MG63 (cell line): ENCODE measurements around the gene PTPRU. TPM values are rescaled to one million over a fixed set of nuclear protein-coding genes. Genes with fewer than 3 reads are reported as not detected.

Experiments
- DNase-seq: peaks from one replicate; pipeline ENCODE4 v3.0.0-alpha.2; 2020
- H3K27me3 ChIP-seq: fragments of 250-450 bp; sonication (Bioruptor Pico); 2 replicates; pipeline ENCODE4 v1.5.1; 2020; ENCODE audit warnings: mild to moderate bottlenecking, moderate library complexity
- H3K36me3 ChIP-seq: fragments of 250-450 bp; sonication (Bioruptor Pico); 2 replicates; pipeline ENCODE4 v1.5.1; 2020; ENCODE audit warnings: mild to moderate bottlenecking, moderate library complexity
- H3K4me3 ChIP-seq: fragments of 250-450 bp; sonication (Bioruptor Pico); 2 replicates; pipeline ENCODE4 v1.5.1; 2020; ENCODE audit warnings: mild to moderate bottlenecking, moderate library complexity
- H3K9me3 ChIP-seq: fragments of 250-450 bp; sonication (Bioruptor Pico); 2 replicates; pipeline ENCODE4 v1.5.1; 2020; ENCODE audit warnings: mild to moderate bottlenecking, moderate library complexity
- total RNA-seq: library from RNA; depleted of rRNA; stranded (reverse); fragments of >200 nt; shearing (Covaris generic); gene quantifications from 2 replicates; pipeline ENCODE4 v1.2.3, GENCODE V29; 2014; ENCODE audit warnings: low replicate concordance; rRNA removed

Gene PTPRU
- 3.4 and 6.4 TPM in 2 replicates for total RNA-seq

DNA sequence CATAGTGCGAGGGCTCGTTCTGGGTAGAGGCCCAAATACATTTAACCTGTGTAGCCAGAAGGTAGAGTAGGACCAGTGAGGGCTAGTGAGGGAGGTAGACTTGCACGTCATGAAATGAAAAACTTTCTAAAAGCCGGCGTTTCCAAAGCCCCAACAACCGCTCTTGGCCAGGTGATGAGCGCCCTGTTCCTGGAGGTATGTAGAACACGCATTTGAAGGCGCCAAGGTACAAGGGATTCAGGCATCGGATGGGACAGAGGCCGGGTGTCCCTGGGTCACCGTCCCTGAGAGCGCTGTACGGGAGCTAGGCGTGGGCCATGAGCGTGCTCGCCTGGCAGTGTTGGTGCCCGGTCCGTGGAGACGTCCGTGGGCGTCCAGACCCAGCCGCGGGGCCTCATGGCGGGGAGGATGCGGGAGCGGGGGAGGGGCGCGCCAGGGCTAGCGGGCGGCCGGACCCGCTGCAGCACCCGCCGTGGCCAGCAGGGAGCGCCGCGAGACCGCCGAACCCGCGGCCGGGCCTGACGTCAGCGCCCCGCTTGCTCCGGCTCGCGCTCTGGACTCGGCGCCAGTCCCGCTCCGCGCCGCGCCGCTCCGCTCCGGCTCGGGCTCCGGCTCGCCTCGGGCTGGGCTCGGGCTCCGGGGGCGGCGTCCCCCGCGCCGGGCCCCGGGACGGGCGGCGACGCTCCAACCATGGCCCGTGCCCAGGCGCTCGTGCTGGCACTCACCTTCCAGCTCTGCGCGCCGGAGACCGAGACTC lies at the start of gene PTPRU:
TSS of gene PTPRU (plus strand) at position 568 of the 757 bp plus-strand sequence. CDS start at position 691, 123 bp downstream.
- DNase-seq: peak; percentile 72
- Histone ChIP-seq H3K9me3 (no peaks in the 10 kb centered on the region), H3K4me3 (peak within 1 kb of the TSS; percentile 35), H3K36me3 (no peaks in the 10 kb centered on the region), H3K27me3 (no peaks in the 10 kb centered on the region)

DNA sequence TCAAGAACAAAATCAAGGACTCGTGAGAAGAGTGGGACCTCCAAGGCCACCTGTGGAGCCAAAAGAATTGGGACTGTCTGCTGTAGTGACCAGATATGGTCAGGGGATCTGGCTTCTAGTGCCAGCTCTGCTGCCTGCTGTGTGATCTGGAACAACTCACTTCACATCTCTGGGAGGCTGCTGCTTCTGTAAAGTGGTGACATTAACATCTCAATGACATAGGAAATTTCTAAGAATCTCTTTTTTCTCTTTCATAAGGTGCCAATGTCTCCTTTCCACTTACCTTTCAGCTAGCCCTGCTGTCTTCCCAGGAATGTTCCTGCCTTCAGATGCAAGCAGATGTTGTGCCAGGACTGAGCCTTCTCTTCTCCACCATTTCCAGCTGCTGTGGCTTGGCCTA lies 49.6 kb upstream of the PTPRU start:
- no peak for DNase-seq

DNA sequence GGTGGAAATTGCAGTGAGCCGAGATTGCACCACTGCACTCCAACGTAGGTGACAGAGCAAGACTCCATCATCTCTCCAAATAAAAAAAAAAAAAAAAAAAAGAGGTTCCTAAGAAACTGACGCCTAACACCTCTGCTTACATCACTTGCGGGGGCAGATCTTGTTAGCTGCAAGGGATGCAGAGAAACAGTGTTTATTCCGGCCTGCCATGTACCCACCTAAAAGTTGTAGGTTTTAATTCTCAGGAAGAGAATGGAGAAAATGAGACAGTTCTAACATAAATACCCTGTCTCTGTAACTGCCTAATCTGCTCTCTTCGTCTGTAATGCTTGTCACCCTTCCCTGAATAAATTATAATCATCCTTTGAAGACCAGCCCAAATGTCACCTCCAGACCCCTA lies 45.6 kb upstream of the PTPRU start:
- Histone ChIP-seq H3K27me3 (no peaks in the 10 kb centered on the region), H3K4me3 (no peak overlapping the region), H3K36me3 (no peaks in the 10 kb centered on the region; the same call in 1 of the 2 replicates), H3K9me3 (no peaks in the 10 kb centered on the region)
- no peak for DNase-seq

More for the DNA sequence above, 49.6 kb upstream of the PTPRU start:
- Histone ChIP-seq H3K27me3 (no peaks in the 10 kb centered on the region), H3K4me3 (no peak overlapping the region), H3K9me3 (no peaks in the 10 kb centered on the region), H3K36me3 (no peaks in the 10 kb centered on the region)

DNA sequence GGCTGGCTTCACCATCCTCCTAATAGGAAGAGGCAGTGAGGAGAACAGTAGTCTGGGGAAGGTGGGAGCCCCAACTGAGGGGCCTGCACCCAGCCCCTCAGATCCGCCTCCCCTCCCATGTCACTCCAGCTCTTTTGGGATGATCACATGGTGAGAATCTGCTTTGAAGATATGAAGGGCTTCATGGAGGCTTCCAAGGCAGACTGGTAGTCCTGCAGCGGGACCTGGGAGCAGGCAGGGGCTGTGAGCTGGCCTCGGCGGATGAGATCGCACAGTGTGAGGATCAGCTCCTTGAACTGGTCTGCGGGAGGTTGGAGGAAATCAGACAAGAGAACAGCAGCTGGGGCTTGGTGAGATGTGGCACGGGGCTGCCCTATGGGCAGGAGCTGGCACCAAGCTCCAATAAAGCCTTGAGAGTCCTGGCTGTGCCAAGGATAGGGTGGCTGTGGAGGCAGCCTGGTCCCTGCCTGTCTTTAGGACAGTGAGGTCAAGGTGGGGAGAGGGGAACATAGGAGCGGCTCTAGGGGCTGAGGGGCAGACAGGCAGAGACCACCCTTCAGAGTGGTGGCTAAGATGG lies 42.4 kb upstream of the PTPRU start:
- H3K27me3 ChIP-seq: no peaks in the 10 kb centered on the region
- DNase-seq: no peak
- no peak overlapping the region for H3K4me3 ChIP-seq
- H3K9me3 ChIP-seq: no peaks in the 10 kb centered on the region
- peaks cover 4% of the 10 kb centered on the region for H3K36me3 ChIP-seq

DNA sequence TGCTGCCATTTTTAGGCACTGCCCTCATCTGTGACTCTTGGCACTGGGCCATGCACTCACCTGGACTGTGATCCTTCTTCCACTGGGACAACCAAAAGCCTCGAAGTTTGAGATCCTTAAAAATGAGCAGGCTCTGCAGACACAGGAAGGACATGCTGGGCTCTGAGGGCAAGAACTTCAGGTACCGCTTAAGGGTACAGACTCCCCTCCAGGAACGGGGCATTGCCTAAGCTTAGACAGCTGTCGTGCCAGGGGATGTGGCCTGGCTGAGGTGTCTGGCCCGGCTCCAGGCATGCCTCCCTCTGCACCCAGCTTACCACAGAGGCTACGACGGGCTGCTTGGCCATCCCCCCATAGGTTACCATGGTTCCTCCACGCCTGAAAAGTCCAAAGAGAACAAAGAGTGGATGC lies 40.4 kb upstream of the PTPRU start:
- peak; percentile 14 for DNase-seq
- H3K36me3 ChIP-seq: peaks cover 15% of the 10 kb centered on the region
- H3K9me3 ChIP-seq: no peaks in the 10 kb centered on the region
- H3K4me3 ChIP-seq: no peak overlapping the region
- H3K27me3 ChIP-seq: no peaks in the 10 kb centered on the region

DNA sequence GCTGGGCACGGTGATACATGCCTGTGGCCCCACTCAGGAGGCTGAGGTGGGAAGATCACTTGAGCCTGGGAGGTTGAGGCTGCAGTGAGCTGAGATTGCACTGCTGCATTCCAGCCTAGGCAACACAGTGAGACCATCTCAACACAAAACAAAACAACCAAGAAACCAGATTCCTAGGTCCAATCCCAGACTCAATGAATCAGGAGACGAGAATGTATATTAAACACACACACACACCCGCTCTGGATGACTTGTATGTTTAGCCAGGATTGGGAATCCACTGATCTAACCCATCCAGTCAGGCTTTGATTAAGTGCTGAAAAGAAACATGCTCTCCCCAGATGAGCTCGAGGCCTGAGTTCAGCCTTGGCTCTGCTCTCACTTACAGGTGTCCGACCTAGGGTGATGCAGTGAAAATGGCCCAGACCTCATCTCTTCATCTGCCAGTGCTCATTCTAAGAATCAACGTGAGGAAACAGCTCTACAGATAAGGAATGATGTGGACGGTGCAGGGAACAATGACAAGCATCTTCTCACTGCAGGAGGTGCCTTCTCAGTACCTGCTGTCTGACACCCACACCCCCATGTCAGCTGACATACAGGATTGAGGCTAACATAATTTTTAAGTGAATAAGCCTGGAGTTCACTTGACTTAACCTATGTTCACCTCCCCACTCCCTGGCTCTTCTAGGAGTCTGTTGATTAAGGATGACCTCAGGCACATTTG lies 39.3 kb upstream of the PTPRU start:
- H3K4me3 ChIP-seq: no peak overlapping the region
- H3K9me3 ChIP-seq: no peaks in the 10 kb centered on the region
- H3K27me3 ChIP-seq: no peaks in the 10 kb centered on the region
- peaks cover 27% of the 10 kb centered on the region for H3K36me3 ChIP-seq
- DNase-seq: peak; percentile 9

DNA sequence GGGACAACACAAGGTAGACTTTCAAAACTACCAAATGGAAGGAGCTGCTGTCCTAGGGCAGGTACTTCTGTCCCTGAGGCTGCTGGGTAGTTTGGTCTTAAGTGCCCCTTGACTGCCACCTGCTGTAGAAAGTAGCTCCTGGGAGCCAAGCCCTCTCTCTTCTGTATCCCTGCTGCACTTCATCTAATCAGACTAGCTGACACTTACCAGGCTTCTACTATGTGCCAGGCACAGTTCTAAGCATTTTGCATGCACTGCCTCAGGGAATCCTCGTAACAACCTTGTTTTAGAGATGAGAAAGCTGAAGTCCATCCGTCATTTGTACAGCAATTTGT lies 38.8 kb upstream of the PTPRU start:
- H3K36me3 ChIP-seq: peaks cover 32% of the 10 kb centered on the region
- H3K9me3 ChIP-seq: no peaks in the 10 kb centered on the region
- DNase-seq: peak; percentile 5
- no peak overlapping the region for H3K4me3 ChIP-seq
- no peaks in the 10 kb centered on the region for H3K27me3 ChIP-seq

DNA sequence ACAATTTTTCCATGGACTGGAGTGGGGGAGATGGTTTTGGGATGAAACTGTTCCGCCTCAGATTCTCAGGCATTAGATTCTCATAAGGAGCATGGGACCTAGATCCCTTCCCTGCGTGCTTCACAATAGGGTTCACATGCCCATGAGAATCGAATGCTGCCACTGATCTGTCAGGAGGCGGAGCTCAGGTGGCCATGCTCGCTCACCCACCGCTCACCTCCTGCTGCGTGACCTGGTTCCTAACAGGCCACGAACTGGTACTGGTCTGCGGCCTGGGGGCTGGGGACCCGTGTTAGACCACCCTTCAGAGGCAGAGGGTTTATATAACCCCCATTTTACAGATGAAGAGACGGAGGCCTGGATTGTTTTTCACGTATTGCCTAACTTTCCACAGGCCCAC lies 38.3 kb upstream of the PTPRU start:
- no peak for DNase-seq
- no peak overlapping the region for H3K4me3 ChIP-seq
- H3K9me3 ChIP-seq: no peaks in the 10 kb centered on the region
- H3K27me3 ChIP-seq: no peaks in the 10 kb centered on the region
- H3K36me3 ChIP-seq: peaks cover 32% of the 10 kb centered on the region

DNA sequence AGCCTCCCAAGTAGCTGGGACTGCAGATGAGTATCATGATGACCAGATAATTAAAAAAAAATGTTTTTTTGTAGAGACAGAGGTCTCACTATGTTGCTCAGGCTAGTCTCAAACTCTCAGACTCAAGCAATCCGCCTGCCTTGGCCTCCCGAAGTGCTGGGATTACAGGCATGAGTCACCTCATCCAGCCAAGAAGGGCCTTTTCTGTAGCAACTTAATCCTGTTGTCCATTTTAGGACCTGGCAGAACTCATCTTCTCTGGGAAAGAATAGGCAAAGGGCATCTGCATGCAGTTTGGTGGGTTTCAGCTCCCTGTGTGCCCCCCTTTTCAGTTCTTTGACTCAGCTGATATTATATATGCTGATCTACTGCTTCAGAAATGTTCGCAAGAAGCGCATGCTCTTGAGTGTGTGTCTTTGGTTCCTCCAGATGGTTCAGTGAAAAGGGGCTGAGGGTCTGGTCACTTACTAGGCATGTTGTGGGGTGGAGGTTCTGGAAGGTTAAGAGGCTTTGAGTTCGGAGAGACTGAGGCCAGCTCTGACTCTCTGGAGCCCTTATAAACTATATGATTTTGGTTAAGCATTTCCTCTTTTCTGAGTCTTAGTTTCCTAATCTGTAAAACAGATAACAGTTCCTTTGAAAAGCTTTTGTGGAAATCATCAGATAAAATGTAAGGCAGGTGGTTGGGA lies 35.3 kb upstream of the PTPRU start:
- Histone ChIP-seq H3K27me3 (no peaks in the 10 kb centered on the region), H3K36me3 (peaks cover 35% of the 10 kb centered on the region), H3K9me3 (no peaks in the 10 kb centered on the region), H3K4me3 (no peak overlapping the region)
- DNase-seq: peak; percentile 41

DNA sequence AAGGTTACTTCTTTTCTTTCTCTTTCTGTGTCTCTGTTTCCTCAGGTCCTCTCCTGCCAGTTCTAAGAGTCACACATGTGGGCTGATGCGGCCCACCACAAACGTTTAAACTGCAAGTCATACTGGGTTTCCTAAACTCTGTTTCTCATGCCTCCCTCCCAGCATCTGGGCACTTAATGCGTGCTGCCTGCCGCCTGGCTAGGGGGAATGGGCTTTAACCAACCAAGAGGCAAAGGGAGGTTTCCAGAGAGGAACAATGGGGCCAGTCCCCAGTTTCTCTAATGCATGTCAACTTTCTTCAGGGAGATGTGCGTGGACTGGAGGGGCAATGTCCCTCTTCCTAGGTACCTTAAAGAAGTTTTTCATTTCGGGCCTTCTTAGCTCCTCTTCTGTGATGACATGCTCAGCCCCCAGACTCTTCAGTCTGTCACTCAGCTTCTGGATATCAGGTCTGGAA lies 34.7 kb upstream of the PTPRU start:
- DNase-seq: no peak
- Histone ChIP-seq H3K9me3 (no peaks in the 10 kb centered on the region), H3K27me3 (no peaks in the 10 kb centered on the region), H3K36me3 (peaks cover 35% of the 10 kb centered on the region), H3K4me3 (no peak overlapping the region)

DNA sequence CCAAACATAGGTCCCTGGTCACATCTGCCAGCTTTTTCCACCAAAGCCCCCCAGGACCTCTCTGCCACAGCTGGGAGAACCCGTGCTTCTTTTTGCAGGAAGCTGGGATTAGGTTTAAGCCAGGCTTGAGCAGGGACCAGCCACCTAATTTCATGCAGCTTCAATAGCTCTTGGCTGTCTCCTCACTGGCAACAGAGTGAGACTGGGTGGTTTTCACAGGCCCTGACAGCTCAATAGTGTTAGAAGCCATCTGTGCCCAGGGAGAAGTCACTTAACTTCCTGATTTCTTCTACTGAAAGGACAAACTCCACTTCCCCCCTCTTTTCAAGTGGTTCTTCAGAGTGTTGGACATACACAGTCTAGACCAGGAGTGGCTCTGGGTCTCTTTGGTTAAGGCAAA lies 34.3 kb upstream of the PTPRU start:
- Histone ChIP-seq H3K9me3 (no peaks in the 10 kb centered on the region), H3K27me3 (no peaks in the 10 kb centered on the region), H3K4me3 (no peak overlapping the region), H3K36me3 (peaks cover 35% of the 10 kb centered on the region)
- peak; percentile 7 for DNase-seq

DNA sequence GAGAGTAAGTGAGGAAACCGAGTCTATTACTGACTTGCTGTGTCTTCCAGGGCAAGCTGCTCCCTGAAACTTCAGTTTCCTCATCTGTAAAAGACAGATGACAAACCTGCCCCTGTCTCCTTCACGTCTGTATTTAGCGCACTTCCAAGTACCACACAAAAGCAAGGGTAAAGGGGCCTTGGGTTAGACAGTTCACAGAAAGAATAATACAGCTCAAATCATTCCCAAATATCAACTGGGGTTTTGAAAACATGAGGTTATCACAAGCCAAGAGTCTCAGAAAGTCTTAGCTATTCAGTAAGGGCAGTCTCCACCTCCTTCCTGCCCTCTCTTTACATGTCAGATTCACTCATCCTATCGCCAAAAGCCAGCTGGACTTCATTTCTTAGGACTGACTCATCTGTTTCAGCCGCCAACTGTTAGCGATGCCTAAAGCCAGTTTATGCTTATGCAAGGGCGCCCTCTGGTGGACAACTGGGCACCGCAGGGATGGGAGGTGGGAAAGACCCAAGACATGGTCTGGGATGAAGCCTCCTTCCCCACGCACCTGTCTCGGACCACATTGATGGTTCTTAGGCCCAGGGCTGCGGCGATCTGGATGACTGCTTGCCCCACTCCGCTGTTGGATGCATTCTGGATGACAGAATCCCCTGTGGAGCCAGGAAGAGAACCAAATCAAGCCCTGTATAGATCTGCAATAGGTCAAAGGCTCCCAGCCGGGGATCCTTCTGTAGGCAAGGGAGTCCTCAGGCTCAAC lies 33.6 kb upstream of the PTPRU start:
- H3K27me3 ChIP-seq: no peaks in the 10 kb centered on the region
- no peak overlapping the region for H3K4me3 ChIP-seq
- peak; percentile 88 for DNase-seq
- peaks cover 35% of the 10 kb centered on the region for H3K36me3 ChIP-seq
- H3K9me3 ChIP-seq: no peaks in the 10 kb centered on the region

DNA sequence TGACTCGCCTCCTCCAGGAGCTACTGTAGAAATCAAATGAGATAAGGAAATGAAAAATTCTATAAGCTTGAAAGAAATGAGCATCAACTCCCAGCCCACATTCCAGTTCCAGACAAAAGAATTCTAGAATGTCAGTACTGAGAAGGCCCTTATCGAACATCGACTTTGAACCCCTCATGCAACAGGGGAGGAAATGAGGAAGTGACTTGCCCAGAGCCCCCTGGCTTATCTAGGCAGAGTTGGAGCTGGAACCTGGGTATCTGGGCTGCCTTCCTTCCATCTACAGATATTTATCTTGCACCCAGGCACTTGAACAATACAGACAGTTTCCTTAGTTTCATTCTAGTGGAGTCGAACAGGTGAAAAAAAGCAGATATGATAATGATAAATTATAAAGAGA lies 27.9 kb upstream of the PTPRU start:
- H3K4me3 ChIP-seq: no peak overlapping the region
- DNase-seq: no peak
- peaks cover 19% of the 10 kb centered on the region for H3K36me3 ChIP-seq
- H3K27me3 ChIP-seq: no peaks in the 10 kb centered on the region
- no peaks in the 10 kb centered on the region for H3K9me3 ChIP-seq

DNA sequence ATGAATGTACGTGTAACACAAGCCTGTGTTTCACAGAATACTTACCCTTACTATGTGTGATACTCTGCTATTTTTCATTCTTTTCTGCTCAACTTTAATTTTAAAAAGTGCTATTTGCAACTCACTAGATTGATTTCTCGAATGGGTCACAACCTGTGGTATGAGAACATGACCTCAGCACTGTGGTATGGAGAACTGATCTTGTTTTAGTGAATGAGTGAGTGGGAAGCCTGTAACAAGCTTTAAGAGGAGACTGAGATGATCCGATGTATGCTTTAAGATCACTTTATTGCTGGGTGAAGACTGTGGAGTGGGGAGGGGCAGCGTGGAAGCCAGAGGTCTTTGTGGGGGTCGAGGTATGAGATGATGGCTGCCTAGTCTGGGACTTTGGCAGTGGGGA lies 27.1 kb upstream of the PTPRU start:
- DNase-seq: no peak
- Histone ChIP-seq H3K4me3 (no peak overlapping the region), H3K9me3 (no peaks in the 10 kb centered on the region), H3K27me3 (no peaks in the 10 kb centered on the region), H3K36me3 (peaks cover 20% of the 10 kb centered on the region)

DNA sequence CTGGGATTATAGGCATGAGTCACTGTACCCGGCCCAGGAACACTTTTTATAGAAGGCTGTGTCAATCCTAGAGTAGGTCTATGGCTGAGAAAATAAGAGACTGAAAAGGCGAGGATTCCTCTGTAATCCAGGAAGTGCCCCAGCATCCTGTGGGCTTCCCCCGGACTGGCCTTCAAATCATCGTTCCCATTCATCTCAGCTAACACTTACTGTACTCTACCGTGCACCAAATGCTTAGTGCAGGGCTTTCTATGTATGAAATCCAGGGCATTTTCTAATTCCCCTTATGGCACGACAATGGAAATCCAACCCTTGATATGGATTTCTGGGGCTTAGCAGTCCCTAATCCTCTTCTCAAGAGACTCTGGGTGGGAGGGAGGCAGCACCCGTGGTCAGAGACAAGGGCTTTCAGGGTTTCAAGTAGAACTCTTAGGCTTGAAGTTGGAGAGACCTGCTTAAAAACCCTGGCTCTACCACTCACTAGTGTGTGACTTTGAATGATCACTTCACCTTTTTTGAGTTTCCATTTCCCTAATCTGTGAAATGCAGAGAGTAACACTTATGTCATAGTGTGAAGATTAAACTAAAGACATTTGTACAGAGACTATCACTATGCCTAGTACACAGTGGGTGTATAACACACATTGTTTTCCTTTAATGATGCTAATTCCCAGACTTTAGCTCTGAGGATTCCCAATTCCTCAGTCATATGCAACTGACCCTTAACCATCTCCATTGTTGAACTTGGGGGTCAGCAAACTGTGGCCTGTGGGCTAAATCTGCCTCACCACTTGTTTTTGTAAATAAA lies 25.8 kb upstream of the PTPRU start:
- no peaks in the 10 kb centered on the region for H3K27me3 ChIP-seq
- H3K36me3 ChIP-seq: peaks cover 31% of the 10 kb centered on the region
- H3K4me3 ChIP-seq: no peak overlapping the region
- H3K9me3 ChIP-seq: no peaks in the 10 kb centered on the region
- DNase-seq: peak; percentile 46
